Amniotic epithelial cell (primary cell): ENCODE data around the gene TPSAB1.
"Not testable (repeated sequence)": the region's sequence is repeated elsewhere in the genome, so short reads cannot be mapped to it uniquely, and the experiment has no call there.

Experiments used
- DNase-seq: peaks from one replicate; pipeline ENCODE4 v3.0.0-alpha.2; 2010; ENCODE audit warnings: low read depth

TPSAB1 gene

DNA sequence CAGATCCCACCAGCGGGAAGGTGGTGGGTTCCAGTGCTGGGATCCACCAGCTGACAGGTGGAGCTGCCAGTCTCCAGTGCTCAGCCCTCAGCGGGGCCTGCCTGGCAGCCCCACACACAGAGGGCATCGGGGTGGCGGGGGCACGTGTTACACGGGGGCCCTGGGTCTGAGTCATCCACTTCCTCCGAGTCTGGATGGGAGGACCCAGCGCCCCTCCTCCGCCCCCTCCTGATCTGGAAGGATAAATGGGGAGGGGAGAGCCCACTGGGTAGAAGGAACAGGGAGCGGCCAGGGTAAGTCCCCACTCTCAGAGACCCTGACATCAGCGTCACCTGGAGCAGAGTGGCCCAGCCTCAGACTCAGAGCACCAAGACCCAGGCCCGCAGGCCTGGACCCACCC, at the start of gene TPSAB1:
Gene TPSAB1 (plus strand): TSS at position 270 of the 400 bp plus-strand sequence. CDS start 234 bp downstream, outside the sequence.
- DNase-seq, result not testable (repeated sequence)

DNA sequence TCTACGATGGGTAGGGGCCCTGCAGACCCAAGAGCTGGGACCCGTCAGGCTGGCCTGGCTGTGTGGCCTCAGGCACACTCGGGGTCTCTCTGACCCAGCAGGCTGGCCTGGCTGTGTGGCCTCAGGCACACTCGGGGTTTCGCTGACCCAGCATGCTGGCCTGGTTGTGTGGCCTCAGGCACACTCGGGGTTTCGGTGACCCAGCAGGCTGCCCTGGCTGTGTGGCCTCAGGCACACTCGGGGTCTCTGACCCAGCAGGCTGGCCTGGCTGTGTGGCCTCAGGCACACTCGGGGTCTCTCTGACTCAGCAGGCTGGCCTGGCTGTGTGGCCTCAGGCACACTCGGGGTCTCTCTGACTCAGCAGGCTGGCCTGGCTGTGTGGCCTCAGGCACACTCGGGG, 49.7 kb upstream of the TPSAB1 start:
- not testable (repeated sequence) for DNase-seq

DNA sequence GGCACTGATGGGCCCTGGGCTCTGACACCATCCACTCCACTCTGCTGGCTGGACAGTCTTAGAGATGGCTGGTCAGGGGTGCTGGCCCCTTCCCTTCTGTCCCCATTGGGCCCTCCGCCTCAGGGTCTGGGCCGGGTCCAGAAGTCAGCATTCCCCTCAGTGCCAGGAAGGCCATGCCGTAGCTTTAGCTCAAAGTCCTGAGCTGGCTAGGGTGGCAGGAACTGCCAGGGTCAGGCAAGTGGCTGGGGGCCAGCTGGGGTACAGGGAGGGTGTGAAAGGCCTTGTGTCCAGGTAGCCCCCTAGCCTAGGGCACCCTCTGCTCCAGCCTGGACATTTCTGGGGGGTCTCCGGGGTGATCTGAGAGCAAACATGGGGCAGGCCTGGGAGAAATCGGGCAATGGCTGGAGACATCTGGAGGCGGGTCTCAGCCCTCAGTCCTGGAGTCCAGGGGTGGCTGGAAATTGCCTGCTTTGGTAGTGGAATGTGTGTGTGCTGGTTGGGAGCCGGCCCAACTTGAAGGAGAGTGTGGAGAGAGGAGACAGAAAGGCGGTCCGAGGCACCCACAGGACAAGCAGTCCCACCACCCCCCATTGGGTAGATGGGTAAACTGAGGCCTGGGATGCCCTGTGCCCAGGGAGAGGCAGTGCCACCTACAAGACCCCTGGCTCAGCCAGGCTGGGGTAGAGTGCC, 48.0 kb upstream of the TPSAB1 start:
- no peak for DNase-seq

DNA sequence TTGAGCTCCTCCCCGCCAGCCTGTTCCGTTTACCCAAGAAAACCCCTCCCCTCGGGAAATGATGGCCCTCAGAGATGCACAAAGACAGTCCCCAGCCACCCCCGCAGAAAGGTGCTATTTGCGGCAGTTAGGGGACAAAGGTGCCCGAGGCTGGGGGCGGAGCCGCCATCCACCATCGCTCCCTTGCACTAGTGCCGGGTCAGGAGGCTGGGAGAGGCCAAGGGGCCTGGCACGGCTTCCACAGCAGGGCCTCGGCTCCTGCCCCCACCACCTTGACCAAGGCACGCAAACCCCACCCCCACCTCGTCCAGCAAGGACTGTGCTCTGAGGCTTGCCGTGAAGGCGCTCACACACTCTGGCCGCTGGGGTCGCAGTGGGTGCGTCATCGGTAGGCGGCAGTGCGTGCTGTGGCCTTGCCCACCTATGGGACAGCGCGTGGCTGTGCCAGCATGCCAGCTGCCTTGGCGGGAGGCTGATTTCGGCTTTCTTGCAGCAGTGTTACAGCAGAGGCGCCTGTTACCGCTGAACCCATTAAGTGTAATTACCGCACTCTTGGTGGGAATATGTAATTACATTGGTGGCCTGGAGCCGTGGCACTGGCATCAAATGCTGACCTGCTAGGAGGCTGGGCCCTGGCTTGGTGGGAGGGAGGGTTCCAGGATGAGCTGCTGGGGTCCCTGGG, 47.2 kb upstream of the TPSAB1 start:
- no peak for DNase-seq

DNA sequence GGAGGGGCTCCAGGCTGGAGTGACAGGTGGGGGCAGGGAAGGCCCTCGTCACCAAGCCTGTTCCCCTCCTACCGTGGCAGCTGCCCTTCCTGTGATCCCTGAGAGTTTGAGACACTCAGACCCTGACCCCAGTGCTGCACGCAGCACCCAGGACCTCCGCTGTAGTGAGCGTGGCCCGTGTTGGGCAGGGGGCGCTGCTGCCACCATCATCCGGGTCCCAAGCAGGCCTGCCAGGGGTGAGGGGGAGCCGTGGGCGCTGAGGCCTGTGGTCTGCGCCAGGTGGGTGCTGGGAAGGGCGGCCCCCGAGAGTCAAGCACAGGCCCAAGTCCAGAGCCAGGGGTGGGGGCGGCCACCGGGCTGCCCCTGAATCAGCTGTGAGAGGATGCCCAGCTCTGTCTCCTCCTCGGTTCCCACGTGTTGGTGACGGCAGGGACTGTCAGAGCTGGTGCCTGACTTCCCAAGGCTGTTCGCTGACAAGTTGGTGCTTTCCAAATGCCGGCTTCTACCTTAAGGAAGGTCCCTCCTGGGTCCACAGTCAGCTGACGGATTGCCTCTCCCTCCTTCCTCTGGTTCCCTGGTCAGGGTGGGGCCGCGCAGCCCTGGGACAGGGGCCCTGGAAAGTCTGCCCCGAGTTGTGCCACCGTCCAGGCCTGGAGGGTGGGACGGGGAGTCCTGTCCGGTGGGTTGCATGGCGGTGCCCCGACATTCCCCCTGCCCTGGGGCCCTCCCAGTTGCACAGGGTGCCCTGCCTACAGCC, 46.5 kb upstream of the TPSAB1 start:
- DNase-seq, result no peak

DNA sequence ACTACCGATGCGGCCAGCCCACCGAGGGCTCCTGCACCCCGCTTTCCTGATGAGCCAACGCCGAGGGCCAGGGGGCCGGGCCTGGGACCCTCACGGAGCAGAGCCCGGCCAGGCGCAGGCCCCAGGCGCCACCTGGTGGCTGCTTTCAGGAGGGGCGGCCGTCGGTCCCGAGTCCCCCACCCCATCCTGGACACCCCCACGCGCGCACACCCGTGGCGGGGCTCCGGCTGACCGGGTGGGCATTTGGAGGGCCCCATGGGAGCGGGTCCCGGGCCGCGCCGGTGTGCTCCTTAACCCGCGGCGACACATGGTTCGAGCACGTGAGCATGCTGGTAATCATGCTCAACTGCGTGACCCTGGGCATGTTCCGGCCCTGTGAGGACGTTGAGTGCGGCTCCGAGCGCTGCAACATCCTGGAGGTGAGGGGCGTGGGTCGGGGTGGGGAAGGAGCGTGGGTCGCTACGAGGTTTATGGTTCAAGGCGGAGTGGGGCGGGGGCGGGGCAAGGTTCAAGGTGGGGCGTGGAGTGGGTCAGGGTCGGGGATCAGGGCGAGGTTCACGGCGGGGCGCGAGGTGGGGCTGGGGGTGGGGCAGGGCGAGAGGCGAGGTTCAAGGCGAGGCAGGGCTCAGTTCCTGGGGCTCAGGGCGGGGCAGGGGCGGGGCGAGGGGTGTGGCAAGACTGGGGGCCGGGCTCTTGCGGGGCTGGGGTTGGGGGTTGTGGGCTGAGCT, 45.7 kb upstream of the TPSAB1 start:
- DNase-seq, result no peak

DNA sequence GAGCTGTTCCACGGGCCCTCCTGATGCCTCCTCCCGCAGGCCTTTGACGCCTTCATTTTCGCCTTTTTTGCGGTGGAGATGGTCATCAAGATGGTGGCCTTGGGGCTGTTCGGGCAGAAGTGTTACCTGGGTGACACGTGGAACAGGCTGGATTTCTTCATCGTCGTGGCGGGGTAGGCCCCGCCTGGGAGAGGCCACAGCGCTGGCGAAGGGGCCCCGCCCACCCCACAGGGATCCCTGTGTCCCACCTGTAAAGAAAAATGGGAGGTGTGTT, 45.2 kb upstream of the TPSAB1 start:
- no peak for DNase-seq

DNA sequence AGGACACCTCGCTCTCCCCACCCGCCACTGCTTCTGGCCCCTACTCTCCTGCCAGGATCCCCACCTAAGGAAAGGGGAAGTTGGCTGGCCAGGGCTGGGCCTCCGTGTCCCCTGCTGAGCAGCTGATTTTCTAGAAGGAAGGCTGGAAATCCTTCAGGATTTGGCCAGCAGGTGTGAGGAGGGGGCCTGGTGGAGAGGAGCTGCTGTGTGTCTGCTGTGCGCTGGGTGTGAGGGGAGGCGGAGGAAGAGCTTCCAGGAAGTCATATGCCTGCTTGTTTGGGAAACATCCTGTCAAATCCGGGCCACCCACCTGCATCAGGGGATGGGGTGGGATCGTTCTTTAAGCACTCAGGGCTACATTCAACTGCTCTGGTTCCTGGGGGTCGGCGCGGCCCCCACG, 44.0 kb upstream of the TPSAB1 start:
- no peak for DNase-seq

DNA sequence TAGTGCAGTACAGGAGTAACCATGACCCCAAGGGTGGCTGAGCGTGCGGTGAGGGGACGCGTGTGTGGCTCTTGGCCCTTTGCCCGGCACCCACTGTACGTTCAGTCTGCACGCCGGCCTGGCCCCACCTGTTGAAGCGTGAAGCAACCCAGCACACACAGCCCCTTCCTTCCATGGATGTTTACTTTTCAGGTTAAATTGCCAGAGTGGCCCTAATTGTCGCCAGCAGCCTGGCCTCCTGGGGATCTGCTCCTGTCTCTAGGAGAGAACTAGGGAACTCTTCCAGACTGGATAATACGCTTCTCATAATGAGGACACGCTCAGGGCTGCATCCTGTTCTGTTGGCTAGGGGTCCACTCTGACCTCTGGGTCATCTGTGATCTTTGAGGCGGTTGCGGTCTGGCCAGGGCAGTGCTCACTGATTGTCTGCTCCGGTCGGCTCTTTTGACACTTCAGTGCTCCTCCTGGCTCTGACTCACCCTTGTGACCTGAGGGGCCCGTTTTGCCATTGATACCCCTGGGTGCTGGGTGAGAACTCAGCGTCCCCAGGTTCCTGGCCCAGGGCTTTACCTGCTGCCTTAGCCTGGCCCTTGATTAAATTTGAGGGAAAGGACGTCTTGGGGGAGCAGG, 43.2 kb upstream of the TPSAB1 start:
- DNase-seq, result no peak

DNA sequence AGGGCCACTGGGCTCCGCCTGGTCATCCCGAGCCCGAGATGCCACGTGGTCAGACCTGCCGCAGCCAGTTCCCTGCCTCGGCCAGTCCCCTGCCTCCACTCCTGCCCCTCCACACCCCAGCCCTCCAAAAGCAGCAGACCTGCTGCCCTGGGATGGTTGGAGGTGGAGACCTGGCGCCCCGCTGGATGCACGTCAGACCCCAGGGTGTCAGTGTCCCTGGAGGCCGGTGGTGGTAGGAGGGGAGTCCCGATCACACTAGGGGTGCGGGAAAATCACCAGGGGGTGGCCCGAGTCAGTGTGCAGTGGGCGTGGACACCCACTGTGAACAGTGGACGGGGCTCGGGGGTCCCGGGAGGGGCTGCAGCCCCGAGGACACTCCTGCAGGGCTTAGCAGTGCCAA, 42.3 kb upstream of the TPSAB1 start:
- no peak for DNase-seq

DNA sequence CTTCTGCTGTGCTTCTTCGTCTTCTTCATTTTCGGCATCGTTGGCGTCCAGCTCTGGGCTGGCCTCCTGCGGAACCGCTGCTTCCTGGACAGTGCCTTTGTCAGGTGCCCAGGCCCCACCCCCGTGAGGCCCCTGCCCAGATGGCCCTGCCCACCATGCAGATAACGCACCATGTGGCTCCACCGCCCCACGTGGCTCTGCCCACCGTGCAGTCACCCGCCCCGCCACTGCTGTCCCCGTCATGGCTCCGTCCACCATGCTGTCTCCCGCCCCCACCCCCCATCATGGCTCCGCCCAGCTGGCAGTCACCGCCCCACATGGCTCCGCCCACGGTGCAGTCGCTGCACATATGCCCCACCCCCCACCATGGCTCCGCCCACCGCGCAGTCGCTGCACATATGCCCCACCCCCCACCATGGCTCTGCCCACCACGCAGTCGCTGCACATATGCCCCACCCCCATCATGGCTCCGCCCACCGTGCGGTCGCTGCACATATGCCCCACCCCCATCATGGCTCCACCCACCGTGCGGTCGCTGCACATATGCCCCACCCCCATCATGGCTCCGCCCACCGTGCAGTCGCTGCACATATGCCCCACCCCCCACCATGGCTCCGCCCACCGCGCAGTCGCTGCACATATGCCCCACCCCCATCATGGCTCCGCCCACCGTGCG, 41.7 kb upstream of the TPSAB1 start:
- DNase-seq, result not testable (repeated sequence)

DNA sequence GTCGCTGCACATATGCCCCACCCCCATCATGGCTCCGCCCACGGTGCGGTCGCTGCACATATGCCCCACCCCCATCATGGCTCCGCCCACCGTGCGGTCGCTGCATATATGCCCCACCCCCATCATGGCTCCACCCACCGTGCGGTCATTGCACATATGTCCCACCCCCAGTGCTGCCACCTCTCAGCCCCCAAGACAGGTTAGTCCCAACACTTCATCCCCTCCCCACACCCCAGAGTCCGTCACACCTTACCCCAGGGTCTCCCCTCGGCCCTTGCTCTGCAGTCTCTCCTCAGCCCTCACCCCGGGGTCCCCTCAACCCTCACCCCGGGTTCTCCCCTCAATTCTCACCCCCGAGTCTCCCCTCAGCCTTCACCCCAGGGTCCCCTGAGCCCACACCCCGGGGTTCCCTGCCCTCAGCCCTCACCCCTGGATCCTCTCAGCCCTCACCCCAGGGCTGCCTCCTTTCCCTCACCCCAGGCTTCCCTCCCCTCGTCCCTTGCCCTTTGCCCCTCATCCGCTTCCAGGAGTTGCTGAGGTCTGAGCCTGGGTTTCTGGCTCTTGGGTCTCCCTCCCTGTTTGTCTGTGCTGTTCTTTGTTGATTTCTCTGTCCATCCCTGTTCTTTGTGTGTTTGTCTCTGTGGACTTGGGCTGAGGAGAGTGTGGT, 41.0 kb upstream of the TPSAB1 start:
- no peak for DNase-seq

DNA sequence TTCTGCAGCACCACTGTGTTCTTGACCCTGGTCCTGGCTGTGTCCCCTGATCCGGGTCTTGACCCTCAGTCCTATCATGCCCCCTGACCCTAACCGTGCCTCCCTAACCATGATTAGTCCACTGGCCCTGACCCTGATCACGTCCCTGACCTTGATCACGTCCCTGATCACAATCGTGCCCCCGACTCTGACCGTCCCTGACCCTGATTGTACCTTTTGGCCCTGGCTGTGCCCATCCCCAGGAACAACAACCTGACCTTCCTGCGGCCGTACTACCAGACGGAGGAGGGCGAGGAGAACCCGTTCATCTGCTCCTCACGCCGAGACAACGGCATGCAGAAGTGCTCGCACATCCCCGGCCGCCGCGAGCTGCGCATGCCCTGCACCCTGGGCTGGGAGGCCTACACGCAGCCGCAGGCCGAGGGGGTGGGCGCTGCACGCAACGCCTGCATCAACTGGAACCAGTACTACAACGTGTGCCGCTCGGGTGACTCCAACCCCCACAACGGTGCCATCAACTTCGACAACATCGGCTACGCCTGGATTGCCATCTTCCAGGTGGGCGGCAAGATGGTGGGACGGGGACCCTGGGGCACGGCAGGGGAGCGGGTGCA, 40.4 kb upstream of the TPSAB1 start:
- DNase-seq, result no peak

DNA sequence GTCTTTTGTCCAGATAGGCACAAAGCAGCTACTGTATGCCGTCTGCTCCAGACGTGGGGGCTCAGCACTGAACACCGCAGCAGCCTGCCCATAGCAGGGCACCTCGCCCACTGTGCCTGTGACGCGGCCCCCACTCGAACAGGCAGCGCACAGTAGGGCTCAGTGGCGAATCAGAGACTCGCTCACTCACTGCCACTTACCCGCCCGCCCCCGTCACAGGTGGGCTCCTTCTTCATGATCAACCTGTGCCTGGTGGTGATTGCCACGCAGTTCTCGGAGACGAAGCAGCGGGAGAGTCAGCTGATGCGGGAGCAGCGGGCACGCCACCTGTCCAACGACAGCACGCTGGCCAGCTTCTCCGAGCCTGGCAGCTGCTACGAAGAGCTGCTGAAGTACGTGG, 39.1 kb upstream of the TPSAB1 start:
- DNase-seq, result no peak

DNA sequence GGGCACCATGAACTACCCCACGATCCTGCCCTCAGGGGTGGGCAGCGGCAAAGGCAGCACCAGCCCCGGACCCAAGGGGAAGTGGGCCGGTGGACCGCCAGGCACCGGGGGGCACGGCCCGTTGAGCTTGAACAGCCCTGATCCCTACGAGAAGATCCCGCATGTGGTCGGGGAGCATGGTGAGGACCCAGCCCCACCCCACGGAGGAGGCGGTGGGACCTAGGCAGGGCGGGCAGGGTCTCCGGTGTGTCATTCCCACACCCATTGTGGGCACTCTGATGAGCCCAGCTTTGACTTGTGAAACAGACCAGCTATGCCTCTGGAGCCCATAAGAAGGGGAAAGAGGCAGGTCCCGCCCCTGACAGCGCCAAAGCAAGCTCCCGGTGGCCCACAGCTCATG, 38.2 kb upstream of the TPSAB1 start:
- DNase-seq, result no peak

DNA sequence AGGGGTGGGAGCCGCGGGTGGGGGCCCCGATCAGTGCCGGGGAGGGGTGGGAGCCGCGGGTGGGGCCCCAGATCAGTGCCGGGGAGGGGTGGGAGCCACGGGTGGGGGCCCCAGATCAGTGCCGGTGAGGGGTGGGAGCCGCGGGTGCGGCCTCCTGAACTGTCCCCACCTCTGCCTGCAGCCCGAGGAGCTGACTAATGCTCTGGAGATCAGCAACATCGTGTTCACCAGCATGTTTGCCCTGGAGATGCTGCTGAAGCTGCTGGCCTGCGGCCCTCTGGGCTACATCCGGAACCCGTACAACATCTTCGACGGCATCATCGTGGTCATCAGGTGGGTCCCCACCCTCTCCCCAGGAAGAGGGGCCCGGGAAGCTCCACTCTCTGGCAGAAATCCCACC, 35.6 kb upstream of the TPSAB1 start:
- DNase-seq, result no peak

DNA sequence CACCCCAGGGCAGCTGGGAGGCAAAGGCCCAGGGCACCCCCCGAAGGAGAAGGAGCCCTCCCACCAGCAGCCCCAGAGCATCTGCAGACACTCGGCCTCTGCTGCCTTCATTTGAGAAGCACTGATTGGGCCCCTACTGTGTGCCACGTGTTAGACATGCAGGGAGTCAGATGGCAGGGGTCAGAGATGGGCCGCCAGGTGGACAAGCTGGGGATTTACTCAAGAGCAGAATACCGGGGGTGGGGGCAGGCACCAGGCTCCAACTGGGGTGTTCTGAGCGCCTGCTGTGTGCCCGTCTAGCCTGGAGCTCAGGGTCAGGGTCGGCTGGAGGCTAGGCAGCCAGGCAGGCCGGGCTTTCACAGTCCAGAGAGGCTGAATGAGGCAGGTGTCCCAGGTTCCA, 34.2 kb upstream of the TPSAB1 start:
- DNase-seq, result no peak

DNA sequence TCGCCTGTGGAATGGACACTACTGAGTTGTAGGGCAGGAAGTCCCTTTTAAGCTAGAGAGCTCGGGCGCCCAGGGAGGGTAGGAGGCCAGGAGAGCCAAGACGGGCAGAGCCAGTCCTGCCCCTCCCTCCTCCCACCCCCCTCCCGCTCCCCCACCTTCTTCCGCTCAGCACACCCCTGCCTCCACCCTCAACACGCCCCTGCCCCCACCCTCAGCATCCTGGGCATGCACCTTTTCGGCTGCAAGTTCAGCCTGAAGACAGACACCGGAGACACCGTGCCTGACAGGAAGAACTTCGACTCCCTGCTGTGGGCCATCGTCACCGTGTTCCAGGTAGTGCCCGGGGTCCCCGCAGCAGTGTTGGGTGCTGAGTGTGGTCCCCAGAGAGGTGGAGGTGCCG, 33.7 kb upstream of the TPSAB1 start:
- DNase-seq, result no peak

DNA sequence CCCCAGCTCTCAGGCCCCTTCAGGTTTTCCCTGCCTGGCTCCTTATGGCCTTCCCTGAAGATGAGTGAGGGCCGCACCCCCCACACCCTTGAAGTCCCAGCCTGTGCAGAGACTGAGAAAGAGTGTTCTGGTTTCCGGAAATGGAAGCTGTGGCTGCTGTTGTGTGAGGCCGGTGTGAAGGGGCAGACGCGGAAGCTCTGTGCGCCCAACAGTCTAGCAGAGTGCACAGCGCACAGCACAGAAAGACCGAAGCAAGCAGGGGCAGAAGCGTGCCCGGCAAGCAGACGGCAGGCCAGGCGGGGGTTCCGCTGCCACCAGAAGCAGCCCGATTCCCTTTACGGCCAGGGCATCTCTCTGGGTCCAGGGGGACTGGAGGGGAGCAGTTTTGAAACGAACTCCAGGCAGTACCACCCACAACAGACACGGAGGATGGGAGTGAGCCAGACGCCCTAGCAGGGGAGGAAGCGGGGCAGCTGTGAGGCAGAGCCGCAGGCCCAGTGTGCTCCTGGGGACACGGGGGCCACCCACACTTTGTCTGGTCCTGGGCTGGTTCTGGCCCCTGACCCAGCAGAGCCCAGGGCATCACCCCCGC, 32.2 kb upstream of the TPSAB1 start:
- DNase-seq, result no peak

DNA sequence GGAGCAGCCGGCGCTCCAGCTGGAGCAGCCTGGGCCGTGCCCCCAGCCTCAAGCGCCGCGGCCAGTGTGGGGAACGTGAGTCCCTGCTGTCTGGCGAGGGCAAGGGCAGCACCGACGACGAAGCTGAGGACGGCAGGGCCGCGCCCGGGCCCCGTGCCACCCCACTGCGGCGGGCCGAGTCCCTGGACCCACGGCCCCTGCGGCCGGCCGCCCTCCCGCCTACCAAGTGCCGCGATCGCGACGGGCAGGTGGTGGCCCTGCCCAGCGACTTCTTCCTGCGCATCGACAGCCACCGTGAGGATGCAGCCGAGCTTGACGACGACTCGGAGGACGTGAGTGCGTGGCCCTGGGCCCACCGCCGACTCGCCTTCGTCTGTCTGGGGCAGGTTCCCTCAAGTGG, 31.4 kb upstream of the TPSAB1 start:
- no peak for DNase-seq
